Posterior cingulate gyrus (tissue), 11 donors: ENCODE results near the gene BAZ2A.

Experiments
- DNase-seq, 10 donors: peaks; one replicate each; pipeline versions ENCODE4 v3.0.0 to v3.0.0-alpha.2; 2020 to 2021; ENCODE audit warnings: mixed read lengths in 3 of 10
- intact Hi-C: fragments of 100-400 bp; cut with DNase I; formaldehyde crosslinking; loops from one replicate; pipeline ENCODE4 v1.15.1; 2023

Gene BAZ2A

DNA sequence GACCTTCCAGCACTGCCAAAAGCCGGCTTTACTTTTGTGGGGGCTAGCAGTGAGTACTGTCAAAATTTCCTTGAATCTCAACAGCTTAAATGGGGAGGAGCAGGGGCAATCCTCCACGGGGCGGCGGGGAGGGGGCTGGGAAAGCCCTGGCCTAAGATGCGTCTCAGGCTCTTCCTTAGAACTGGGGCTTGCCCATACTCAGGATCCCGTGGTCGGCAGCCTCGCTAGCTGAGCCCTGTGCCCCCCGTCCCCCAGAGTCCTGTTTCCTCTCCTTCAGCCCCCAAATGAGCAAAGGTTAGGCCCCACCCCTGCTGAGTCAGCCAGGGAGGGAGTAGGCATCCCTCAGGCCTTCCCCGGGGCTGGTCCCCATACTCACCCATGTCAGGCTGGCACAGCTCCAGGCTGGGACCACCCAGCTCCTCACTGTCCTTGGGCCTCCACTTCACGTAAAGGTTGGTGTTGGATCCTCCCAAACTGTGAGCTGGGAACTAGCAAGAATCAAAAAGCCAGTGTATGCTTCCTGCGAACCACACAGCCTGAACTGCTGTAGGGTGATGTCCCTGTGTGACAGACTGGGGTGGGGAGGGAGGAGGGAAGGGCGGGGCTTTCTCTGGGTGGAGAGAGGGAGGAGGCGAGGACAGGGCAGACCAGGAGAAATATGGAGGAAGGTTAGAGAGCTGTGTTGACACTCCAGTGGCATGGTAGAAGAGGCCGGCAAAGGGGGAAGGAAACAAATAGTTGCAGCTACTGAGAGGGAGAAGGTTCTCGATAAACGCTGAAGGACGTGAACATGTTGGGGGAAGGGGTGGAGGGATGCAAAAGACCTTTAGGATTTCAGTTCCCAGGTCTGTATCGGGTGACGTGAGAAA is 5.9 kb upstream of the BAZ2A start:
- intact Hi-C loops = loop anchor here (2.0 kb wide), 2 partner anchors 53 to 123 kb away; partner anchors contain the start of gene PTGES3
- DNase-seq = peak; percentile 57 to 94 (median 75)

GRCh38 chr12:56634837-56635791 is 5.0 kb upstream of the BAZ2A start:
- intact Hi-C loops = loop anchor here (5.0 kb wide), 1 partner anchor 63 kb away; no protein-coding TSS in a partner anchor
- DNase-seq = peak; percentile 50 to 96 (median 72)

DNA sequence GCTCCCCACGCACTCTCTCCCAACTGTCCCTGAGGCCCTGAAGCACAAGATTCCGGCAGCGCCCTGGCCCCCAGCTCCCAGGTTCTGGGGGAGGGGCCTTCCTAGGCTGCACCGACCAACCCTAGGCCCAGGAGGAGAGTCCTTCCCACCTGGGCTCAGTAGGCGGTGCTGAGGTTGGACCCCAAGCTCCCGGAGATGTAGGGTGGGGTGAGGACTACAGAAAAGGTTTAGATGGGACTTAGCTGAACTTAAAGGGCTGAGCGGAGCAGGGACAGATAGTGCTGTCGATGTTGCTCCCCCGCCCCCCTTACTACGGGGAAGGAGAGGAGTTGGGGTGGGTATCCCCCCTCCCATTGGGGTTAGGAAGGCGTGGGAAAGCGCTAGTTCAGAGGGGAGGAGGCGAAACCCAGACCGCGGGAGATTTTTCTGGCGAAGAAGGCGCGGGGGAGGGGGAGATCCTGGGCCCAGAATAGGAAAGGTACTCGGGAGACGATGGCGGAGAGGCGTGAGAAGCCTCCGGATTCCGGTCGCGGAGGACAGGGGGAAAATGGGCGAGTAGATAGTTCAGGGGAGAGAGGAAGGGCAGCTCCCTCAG is 4.2 kb upstream of the BAZ2A start:
- intact Hi-C loops = loop anchor here (5.0 kb wide), 1 partner anchor 62 kb away; no protein-coding TSS in a partner anchor
- peak in 1 of 10 donors; percentile 6 for DNase-seq

GRCh38 chr12:56633468-56634241 is 3.5 kb upstream of the BAZ2A start:
- DNase-seq = no peak
- intact Hi-C loops = loop anchor here (5.0 kb wide), 1 partner anchor 61 kb away; no protein-coding TSS in a partner anchor

GRCh38 chr12:56632701-56633467 is 2.8 kb upstream of the BAZ2A start:
- intact Hi-C loops = loop anchor here (5.0 kb wide), 1 partner anchor 61 kb away; no protein-coding TSS in a partner anchor
- no peak for DNase-seq

- DNase-seq = peak in 8 of 10 donors; percentile 27 to 91 (median 50)
- intact Hi-C loops = loop anchor here (5.0 kb wide), 1 partner anchor 60 kb away; no protein-coding TSS in a partner anchor
These were observed 1.9 kb upstream of the BAZ2A start for GRCh38 chr12:56631790-56632700.

- intact Hi-C loops = loop anchor here (5.0 kb wide), 2 partner anchors 37 to 57 kb away; no protein-coding TSS in a partner anchor
- DNase-seq = peak in 9 of 10 donors; percentile 29 to 88 (median 37)
These were observed 507 bp downstream of the BAZ2A start for GRCh38 chr12:56629459-56630179.

DNA sequence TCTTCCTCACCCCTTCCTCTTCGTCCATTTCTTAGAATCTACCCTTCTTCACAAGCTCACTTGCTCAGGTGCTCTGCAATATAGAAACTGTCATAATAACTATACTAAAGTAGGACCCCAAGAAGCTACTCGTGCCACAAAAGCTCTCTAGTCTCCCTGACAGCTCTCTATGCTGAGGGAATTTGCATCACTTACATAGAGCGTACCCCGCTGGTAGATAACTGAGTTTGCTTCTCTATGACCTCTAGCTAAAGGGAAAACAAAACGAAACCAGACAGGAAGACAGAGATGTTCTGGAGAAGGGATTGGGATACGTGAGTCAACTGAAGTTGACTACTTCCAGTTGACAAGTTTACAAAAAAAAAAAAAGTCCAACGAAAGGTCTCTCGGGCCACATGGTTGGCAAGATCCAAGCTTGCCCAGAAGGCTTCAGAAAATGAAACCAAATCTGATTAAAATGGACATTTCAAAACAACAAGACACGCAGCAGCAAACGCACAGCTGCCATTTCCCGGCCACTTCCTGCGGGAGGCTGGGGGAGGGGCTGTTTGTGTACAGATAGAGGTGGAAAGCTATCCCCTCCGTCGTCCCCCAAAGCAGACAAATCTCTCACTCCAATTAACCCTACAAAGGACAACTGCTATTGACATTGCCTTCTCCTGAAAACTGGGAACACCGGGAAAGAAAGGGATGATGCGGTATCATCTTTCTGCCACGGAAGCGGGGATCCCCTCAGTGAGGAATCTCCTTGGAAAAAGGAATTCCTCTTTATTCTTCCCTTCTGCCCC is 1.3 kb downstream of the BAZ2A start:
- peak in 9 of 10 donors; percentile 49 to 91 (median 67) for DNase-seq
- intact Hi-C loops = loop anchor here (5.0 kb wide), 1 partner anchor 37 kb away; no protein-coding TSS in a partner anchor

DNA sequence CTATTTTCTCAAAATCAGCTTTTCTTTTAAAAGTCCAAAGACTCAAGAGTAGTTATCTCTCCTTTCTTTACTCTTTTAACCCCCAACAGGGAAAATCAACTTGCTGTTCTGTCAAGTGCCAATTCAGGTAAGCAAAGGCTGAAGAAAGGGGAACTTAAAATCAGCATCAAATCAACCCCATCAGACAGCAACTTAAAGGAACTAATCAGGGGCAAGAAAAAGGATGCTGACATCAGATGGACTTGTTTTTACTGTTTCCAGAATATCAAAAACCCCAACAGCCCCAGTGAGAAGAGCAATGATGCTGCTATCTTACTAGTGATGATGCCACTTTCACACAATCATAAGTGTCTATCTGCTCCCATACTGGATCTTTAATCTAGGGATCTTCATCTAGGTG is 3.4 kb downstream of the BAZ2A start:
- no peak for DNase-seq
- intact Hi-C loops = loop anchor here (5.0 kb wide), 1 partner anchor 34 kb away; no protein-coding TSS in a partner anchor

GRCh38 chr12:56622535-56622934 is 7.6 kb downstream of the BAZ2A start:
- no peak for DNase-seq
- intact Hi-C loops = no loop called here

- intact Hi-C loops = no loop called here
- DNase-seq = no peak
These were observed 13.2 kb downstream of the BAZ2A start for GRCh38 chr12:56616925-56617324.

GRCh38 chr12:56616244-56616643 is 13.9 kb downstream of the BAZ2A start:
- no peak for DNase-seq
- intact Hi-C loops = no loop called here

- intact Hi-C loops = no loop called here
- DNase-seq = peak in 4 of 10 donors; percentile 23 to 90 (median 60)
These were observed 15.5 kb downstream of the BAZ2A start for GRCh38 chr12:56614627-56615026.

DNA sequence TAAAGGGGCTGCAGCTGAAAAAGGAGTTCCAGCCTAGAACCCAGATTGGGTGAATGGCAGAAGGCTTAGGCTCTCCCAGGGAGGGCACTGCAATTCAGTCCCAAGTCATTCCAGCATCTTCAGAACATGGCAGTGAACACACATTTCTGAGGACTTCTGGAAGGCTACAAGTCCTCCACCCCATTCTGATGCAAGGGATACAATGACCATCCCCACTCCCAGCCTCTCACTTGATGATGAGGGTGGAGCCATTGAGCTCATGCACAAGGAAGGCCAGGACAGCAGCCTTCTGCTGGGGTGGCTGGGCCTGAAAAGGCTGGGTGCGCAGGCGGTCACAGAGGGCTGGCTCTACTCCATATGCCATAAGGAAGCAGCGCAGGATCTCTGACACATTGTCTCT is 25.8 kb downstream of the BAZ2A start:
- intact Hi-C loops = no loop called here
- no peak for DNase-seq

DNA sequence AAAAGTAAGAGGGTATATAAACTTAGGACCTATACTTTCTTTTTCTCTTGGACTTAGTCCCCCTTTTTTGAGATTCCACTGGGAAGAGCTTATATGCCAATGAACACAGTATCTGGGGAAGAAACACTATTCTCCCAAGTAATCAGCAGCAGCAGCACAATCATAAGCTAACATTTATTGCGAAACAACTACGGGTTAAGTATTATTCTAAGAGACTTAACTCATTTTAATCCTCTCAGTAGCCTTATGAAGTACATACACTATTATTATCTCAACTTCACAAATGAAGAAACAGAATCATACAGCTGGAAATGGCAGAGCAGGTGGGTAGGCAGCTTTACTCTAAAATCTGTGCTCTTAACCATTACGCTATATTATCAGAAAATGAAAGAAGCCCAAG is 27.9 kb downstream of the BAZ2A start:
- DNase-seq = no peak
- intact Hi-C loops = no loop called here

DNA sequence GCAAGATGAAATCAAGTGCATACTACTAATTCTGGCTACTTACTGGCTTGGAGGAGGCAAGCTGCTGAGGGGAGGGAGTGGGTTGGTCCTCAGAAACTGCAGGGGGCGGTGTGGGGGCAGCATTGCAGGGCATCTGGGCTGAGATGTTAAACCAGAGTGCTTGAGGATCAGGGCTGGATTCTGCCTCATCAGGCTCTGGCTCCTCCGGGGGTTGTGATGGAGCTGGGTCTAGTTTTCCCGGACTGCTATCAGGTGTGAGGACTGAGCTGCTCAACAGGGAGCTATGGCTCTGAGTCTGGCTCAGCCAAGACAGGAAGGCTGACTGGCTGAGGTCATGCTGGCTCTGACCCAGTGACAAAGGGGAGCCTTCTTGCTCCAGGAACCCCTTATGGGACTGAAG is 28.6 kb downstream of the BAZ2A start:
- intact Hi-C loops = no loop called here
- DNase-seq = no peak
